HEK293T (cell line): Measurements from ENCODE around the gene C9orf152.

Source experiments
- FOXA1 ChIP-seq: fragments of 450-650 bp; IDR thresholded peaks from 2 replicates; pipeline ENCODE4 v1.6.1; 2016; ENCODE audit warnings: mild to moderate bottlenecking
- NFRKB ChIP-seq: fragments of 450-650 bp; IDR thresholded peaks from 2 replicates; pipeline ENCODE4 v1.6.1; 2016; ENCODE audit warnings: mild to moderate bottlenecking, moderate library complexity
- ZNF384 ChIP-seq: fragments of 450-650 bp; IDR thresholded peaks from 2 replicates; pipeline ENCODE4 v1.6.1; 2016
- TF ChIP-seq, protein P1 (sequence below): fragments of 450-650 bp; IDR thresholded peaks from 2 replicates; pipeline ENCODE4 v1.6.1; 2016

DNA sequence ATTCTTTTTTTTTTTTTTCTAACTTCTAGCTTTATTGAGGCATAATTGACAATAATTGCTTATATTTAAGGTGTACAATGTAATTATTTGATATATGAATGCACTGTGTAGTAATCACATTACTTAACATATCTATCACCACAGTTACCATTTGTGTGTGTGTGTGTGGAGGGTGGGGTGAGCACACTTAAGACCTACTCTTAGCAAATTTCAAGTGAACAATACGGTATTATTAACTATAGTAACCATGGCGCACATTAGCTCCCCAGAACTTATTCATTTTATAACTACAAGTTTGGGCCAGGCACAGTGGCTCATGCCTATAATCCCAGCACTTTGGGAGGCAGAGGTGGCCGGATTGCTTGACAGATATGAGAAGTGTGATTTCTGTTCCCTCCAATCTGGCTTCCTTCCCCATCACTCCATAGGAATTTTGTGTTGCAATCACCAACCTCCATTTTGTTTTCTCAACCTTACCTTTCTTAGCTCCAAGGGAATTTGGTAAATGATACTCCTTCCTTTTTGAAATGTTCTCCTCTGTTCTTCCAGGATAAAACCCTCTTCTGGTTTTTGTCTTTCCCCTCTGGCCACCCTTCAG, 33.4 kb upstream of the C9orf152 start:
- TF ChIP-seq NFRKB: no peak
- no peak for TF ChIP-seq ZNF384
- TF ChIP-seq, protein P1, sequence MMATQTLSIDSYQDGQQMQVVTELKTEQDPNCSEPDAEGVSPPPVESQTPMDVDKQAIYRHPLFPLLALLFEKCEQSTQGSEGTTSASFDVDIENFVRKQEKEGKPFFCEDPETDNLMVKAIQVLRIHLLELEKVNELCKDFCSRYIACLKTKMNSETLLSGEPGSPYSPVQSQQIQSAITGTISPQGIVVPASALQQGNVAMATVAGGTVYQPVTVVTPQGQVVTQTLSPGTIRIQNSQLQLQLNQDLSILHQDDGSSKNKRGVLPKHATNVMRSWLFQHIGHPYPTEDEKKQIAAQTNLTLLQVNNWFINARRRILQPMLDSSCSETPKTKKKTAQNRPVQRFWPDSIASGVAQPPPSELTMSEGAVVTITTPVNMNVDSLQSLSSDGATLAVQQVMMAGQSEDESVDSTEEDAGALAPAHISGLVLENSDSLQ: no peak
- TF ChIP-seq FOXA1: no peak
